ENCODE data around the gene CDH13. TPM values are rescaled to one million over a fixed set of nuclear protein-coding genes. Genes with fewer than 3 reads are reported as not detected.

The CDH13 gene
- total RNA-seq, 4 donors from 2014 or later: 6.4 to 19.7 (median 11.7) TPM

DNA sequence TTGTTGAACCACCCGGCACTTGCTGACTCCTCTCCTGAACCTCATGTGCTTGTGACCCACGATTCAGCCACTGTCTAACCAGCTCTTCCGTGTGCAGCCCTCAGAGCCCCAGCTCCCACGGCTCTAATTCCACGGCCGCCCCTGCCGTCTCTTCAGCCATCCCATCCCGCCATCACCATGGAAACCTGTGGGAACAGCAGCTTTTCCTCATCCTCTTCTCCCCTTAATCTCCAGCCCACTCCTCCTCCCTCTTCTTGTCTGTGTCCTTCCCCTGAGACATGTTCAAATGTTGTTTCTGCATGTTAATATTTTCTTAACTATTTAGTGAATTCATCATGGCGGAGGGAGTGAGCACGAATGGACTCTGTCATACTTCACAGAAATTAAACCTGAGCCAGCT is 285.2 kb downstream of the CDH13 start:
- TF ChIP-seq, protein P1, sequence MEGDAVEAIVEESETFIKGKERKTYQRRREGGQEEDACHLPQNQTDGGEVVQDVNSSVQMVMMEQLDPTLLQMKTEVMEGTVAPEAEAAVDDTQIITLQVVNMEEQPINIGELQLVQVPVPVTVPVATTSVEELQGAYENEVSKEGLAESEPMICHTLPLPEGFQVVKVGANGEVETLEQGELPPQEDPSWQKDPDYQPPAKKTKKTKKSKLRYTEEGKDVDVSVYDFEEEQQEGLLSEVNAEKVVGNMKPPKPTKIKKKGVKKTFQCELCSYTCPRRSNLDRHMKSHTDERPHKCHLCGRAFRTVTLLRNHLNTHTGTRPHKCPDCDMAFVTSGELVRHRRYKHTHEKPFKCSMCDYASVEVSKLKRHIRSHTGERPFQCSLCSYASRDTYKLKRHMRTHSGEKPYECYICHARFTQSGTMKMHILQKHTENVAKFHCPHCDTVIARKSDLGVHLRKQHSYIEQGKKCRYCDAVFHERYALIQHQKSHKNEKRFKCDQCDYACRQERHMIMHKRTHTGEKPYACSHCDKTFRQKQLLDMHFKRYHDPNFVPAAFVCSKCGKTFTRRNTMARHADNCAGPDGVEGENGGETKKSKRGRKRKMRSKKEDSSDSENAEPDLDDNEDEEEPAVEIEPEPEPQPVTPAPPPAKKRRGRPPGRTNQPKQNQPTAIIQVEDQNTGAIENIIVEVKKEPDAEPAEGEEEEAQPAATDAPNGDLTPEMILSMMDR (IDR thresholded peaks at IDR 0.05; ENCODE audit: low read depth): no peak

DNA sequence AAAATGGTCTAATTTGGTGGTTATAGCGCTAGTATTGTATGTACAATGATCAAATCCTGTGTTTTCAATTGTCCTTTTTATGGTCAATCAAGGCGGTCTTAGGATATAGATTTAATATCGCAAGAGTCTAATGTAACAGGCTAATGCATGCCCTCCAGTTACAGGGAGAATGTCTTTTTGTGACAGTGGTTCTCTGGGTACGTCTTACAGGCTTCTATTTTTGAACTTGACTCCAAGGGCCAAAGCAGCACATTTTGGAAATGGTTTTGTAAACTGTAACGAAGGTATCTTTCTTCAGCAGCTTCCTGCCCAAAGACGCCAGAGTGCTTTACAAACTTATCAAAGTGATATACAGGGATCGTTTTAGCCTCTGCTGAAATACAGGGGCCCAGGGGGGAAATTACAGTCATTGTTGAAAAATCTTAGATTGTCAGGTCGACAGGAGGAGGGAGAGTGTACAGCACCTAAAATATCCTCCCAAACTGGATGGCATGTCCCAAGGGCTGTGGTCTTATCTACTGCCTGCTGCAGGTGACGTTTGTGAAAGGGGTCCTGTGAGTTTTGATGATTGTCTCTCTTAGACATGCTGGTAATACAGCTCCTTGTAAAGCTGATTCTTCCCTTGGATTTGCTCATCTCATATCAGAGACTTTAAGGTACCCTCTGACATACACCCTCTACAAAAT is 288.5 kb downstream of the CDH13 start:
- TF ChIP-seq, protein P1 (IDR thresholded peaks at IDR 0.05; ENCODE audit: low read depth): no peak

DNA sequence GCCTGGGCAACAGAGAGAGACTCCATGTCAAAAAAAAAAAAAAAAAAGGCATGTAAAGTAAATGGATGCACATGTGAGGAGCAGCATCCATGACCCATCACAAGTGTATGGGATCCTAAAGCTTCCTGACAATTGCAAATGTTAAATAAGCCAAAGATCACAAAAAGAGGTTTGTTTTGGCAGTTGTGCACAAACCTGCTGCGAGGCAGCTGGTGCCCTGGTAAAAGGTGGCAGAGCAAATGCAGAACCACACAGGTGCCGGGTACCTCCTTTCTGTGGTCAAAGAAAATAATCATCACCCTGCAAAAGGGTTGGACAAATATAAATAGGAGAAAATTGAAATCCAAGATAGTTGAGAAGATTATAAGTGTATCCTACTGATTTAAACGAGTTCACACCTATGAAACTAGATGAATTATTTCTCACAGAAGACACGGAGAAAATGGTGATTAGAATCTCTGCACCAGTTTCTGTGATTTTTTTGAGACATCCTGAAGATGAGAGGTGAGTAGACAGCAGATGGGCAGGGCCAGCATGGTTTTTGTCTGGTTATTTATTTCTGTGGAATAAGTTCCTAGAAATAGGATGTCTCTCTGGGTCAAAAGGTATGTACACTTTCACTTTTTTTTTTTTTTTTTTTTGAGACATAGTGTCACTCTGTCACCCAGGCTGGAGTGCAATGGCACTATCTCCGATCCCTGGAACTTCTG is 291.3 kb downstream of the CDH13 start:
- TF ChIP-seq, protein P1 (IDR thresholded peaks at IDR 0.05; ENCODE audit: low read depth): no peak

DNA sequence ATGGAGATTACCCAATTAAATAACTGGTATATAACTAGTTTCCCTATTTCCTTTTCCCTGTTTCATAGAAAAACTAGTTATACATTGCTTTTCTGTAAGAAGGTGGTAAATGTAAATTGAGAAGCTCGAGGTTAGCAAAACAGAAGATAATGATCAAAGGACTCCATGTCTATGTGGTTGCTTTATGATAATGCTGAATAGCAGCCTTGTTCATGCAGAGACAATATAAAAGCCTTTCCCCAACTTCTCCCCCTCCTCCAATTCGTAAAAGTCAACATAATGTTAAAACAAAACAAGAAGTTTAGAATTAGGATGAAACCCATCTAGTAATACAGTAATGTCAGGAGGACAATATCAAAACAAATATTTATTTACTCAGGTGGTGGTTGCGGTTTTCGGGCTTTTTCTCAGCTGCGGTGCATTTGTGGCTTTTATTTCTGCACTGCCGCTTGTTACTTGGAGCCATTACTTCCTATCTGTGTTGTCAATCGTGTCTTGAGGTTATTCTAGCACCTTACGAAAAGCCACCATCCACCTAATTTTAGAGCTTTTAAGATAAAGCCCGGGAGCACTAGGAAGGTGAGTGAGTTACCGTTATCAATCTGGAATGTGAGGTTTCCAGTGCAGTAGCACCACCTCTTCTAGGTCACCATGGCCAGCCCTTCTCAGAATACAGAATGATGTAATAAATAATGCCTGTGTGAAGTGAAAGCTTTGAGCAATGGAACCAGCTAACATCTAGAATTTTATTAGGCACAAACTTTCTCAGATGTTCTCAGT is 297.5 kb downstream of the CDH13 start:
- TF ChIP-seq, protein P1 (IDR thresholded peaks at IDR 0.05; ENCODE audit: low read depth): no peak

DNA sequence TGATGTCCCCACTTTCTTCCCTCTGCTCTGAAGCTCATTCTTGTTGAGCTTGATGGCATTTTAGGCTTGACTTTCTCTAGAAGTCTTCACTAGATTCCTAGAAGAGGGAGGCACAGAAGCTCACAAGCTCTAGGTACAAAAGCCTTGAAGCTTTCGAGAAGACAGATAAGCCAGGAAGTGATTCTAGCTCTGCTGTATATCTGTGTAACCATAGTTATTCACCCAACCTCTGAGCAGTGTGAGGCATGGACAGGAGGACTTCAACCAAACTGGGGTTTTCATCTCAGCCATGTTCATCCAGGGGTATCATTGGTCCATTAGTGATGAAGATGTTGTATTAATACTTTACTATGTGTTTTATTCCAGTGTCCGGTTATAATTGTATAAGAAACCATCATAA is 299.7 kb downstream of the CDH13 start:
- TF ChIP-seq, protein P1 (IDR thresholded peaks at IDR 0.05; ENCODE audit: low read depth): no peak

DNA sequence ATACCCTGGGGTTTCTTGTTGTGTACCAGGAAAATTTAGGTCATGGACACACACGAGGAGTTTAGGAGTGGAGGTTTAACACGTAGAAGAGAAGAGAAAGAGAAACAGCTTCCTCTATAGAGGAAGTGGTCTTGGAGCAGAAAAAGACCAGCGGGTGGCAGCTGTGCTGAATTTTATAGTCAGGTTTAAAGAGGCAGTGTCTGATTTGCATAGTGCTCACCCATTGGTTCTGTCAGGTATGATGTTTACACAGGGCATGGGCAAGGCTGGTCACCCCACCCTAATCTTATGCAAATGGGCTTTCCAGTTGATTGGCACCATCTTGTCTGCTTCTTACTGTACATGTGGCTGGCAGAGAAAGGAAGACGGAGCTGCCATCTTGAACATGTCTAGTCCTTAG is 309.0 kb downstream of the CDH13 start:
- TF ChIP-seq, protein P1 (IDR thresholded peaks at IDR 0.05; ENCODE audit: low read depth): no peak
